Right cardiac atrium (tissue), 5 donors: Measurements from ENCODE around the gene ADAMTSL1. TPM values are rescaled to one million over a fixed set of nuclear protein-coding genes. Genes with fewer than 3 reads are reported as not detected.

Experiments used
- ATAC-seq, 2 donors: fragments of 200-7000 bp; cut with Tn5 transposase; one replicate each; pipeline versions ENCODE4 v1.8.0 to v1.9.1; 2020; ENCODE audit warnings: moderate library complexity in 2 of 2, mild to moderate bottlenecking in 1 of 2
- DNase-seq, 3 donors: peaks; one replicate each; pipeline ENCODE4 v3.0.0-alpha.2; 2020
- H3K27ac ChIP-seq: one replicate; pipeline ENCODE4 v1.5.1; 2013; ENCODE audit warnings: mild to moderate bottlenecking, low read length, control low read depth, moderate library complexity
- H3K27me3 ChIP-seq: one replicate; pipeline ENCODE4 v1.6.1; 2013; ENCODE audit not compliant: control insufficient read depth, insufficient read depth
- H3K4me1 ChIP-seq: one replicate; pipeline ENCODE4 v1.6.1; 2013; ENCODE audit warnings: low read length; ENCODE audit not compliant: control insufficient read depth, insufficient read depth
- H3K4me3 ChIP-seq: one replicate; pipeline ENCODE4 v1.5.1; 2013; ENCODE audit warnings: low read length, control low read depth
- H3K9me3 ChIP-seq: one replicate; pipeline ENCODE4 v1.6.1; 2013; ENCODE audit warnings: low read length; ENCODE audit not compliant: control insufficient read depth
- WGBS: extraction: QIAGEN DNeasy Blood & Tissue Kit; methylation state at CpG from one replicate; pipeline ENCODE4 v1.1.7; 2013; 5-methylcytosine and 5-hydroxymethylcytosine counted together
- intact Hi-C, 4 donors: fragments of 100-400 bp; cut with DNase I; formaldehyde crosslinking; loops; one replicate each; pipeline versions ENCODE4 v1.11.0 to v1.14.0; 2022 to 2023
- polyA plus RNA-seq: library from polyadenylated mRNA; stranded (reverse); fragments of 200-250 nt; gene quantifications from one replicate; pipeline ENCODE4 v1.2.3, GENCODE V29; 2013
- total RNA-seq, 4 donors: library from RNA; stranded (reverse); fragmentation: NEBNext Ultra II Directional; extraction: Animal tissue kit (Norgen Biotek cat#: 25700); gene quantifications; one replicate each; pipeline ENCODE4 v1.2.1, GENCODE V29; 2021
- donor health status: healthy with polysubstance abuse.
- donor health status: DM: no; HTN: yes; CAD: no.
- donor health status: DM: no; HTN: no; CAD: no.
- donor health status: DM: no; HTN: yes; CAD: no; lungs with severe emphysema.
- donor health status: DM: yes; HTN: yes; CAD: no.

ADAMTSL1 gene
- total and polyA plus RNA-seq, 5 donors = 1.2 to 5.0 (median 3.0) TPM

GRCh38 chr9:18610956-18611355 is 137.0 kb downstream of the ADAMTSL1 start:
- intact Hi-C loops = no loop called here
- WGBS = 67% methylated on average over 3 of the region's 3 CpGs
- Histone ChIP-seq H3K4me1 (peaks cover 8% of the 10 kb centered on the region), H3K9me3 (no peaks in the 10 kb centered on the region), H3K27me3 (no peaks in the 10 kb centered on the region), H3K27ac (no peak overlapping the region), H3K4me3 (no peak overlapping the region)
- ATAC-seq = peak; percentile 55 to 67
- DNase-seq = no peak

- H3K9me3 ChIP-seq = no peaks in the 10 kb centered on the region
- H3K27ac ChIP-seq = no peak overlapping the region
- intact Hi-C loops = no loop called here
- no peaks in the 10 kb centered on the region for H3K27me3 ChIP-seq
- DNase-seq (no peak), ATAC-seq (no peak)
- H3K4me3 ChIP-seq = no peak overlapping the region
- H3K4me1 ChIP-seq = peaks cover 3% of the 10 kb centered on the region
These were observed 138.0 kb downstream of the ADAMTSL1 start for GRCh38 chr9:18611971-18612370.

- no peak overlapping the region for H3K27ac ChIP-seq
- WGBS = 80% methylated on average over 6 of the region's 6 CpGs
- peaks cover 3% of the 10 kb centered on the region for H3K4me1 ChIP-seq
- H3K27me3 ChIP-seq = no peaks in the 10 kb centered on the region
- intact Hi-C loops = no loop called here
- DNase-seq (no peak), ATAC-seq (no peak)
- H3K9me3 ChIP-seq = no peaks in the 10 kb centered on the region
- H3K4me3 ChIP-seq = no peak overlapping the region
These were observed 140.2 kb downstream of the ADAMTSL1 start for GRCh38 chr9:18614116-18614515.

GRCh38 chr9:18614651-18615050 is 140.7 kb downstream of the ADAMTSL1 start:
- no peak overlapping the region for H3K27ac ChIP-seq
- peaks cover 3% of the 10 kb centered on the region for H3K4me1 ChIP-seq
- DNase-seq (no peak), ATAC-seq (no peak)
- 81% methylated on average over 2 of the region's 2 CpGs for WGBS
- H3K4me3 ChIP-seq = no peak overlapping the region
- no peaks in the 10 kb centered on the region for H3K9me3 ChIP-seq
- intact Hi-C loops = no loop called here
- no peaks in the 10 kb centered on the region for H3K27me3 ChIP-seq

GRCh38 chr9:18616976-18617375 is 143.0 kb downstream of the ADAMTSL1 start:
- no peak for ATAC-seq
- intact Hi-C loops = no loop called here
- Histone ChIP-seq H3K4me1 (peaks cover 3% of the 10 kb centered on the region), H3K4me3 (no peak overlapping the region), H3K27me3 (no peaks in the 10 kb centered on the region), H3K9me3 (no peaks in the 10 kb centered on the region), H3K27ac (no peak overlapping the region)
- DNase-seq = no peak

- intact Hi-C loops = no loop called here
- ATAC-seq = no peak
- Histone ChIP-seq H3K27me3 (no peaks in the 10 kb centered on the region), H3K4me1 (peaks cover 3% of the 10 kb centered on the region), H3K4me3 (no peak overlapping the region), H3K9me3 (no peaks in the 10 kb centered on the region), H3K27ac (no peak overlapping the region)
- WGBS = 56% methylated on average over 1 of the region's 1 CpG
- DNase-seq = no peak
These were observed 143.8 kb downstream of the ADAMTSL1 start for GRCh38 chr9:18617759-18618158.

GRCh38 chr9:18618862-18619261 is 144.9 kb downstream of the ADAMTSL1 start:
- H3K27me3 ChIP-seq = no peaks in the 10 kb centered on the region
- DNase-seq (no peak), ATAC-seq (no peak)
- no peaks in the 10 kb centered on the region for H3K9me3 ChIP-seq
- no peak overlapping the region for H3K27ac ChIP-seq
- 68% methylated on average over 2 of the region's 2 CpGs for WGBS
- intact Hi-C loops = no loop called here
- no peak overlapping the region for H3K4me3 ChIP-seq
- H3K4me1 ChIP-seq = peaks cover 3% of the 10 kb centered on the region

GRCh38 chr9:18622186-18622836 is 148.4 kb downstream of the ADAMTSL1 start:
- 95% methylated on average over 11 of the region's 11 CpGs for WGBS
- DNase-seq = no peak
- Histone ChIP-seq H3K9me3 (no peaks in the 10 kb centered on the region), H3K27ac (no peak overlapping the region), H3K27me3 (no peaks in the 10 kb centered on the region), H3K4me3 (no peak overlapping the region), H3K4me1 (no peaks in the 10 kb centered on the region)
- intact Hi-C loops = no loop called here
- no peak for ATAC-seq

- no peaks in the 10 kb centered on the region for H3K9me3 ChIP-seq
- H3K4me1 ChIP-seq = no peaks in the 10 kb centered on the region
- WGBS = 60% methylated on average over 4 of the region's 4 CpGs
- DNase-seq (no peak), ATAC-seq (no peak)
- no peak overlapping the region for H3K4me3 ChIP-seq
- no peak overlapping the region for H3K27ac ChIP-seq
- no peaks in the 10 kb centered on the region for H3K27me3 ChIP-seq
- intact Hi-C loops = no loop called here
These were observed 149.5 kb downstream of the ADAMTSL1 start for GRCh38 chr9:18623221-18624079.

- 89% methylated on average over 2 of the region's 2 CpGs for WGBS
- H3K27me3 ChIP-seq = no peaks in the 10 kb centered on the region
- ATAC-seq (no peak), DNase-seq (no peak)
- no peak overlapping the region for H3K4me3 ChIP-seq
- no peaks in the 10 kb centered on the region for H3K9me3 ChIP-seq
- intact Hi-C loops = no loop called here
- H3K4me1 ChIP-seq = peaks cover 2% of the 10 kb centered on the region
- H3K27ac ChIP-seq = no peak overlapping the region
These were observed 152.2 kb downstream of the ADAMTSL1 start for GRCh38 chr9:18626046-18626698.

GRCh38 chr9:18629136-18629535 is 155.2 kb downstream of the ADAMTSL1 start:
- no peaks in the 10 kb centered on the region for H3K9me3 ChIP-seq
- H3K4me3 ChIP-seq = no peak overlapping the region
- WGBS = 59% methylated on average over 1 of the region's 1 CpG
- H3K27me3 ChIP-seq = no peaks in the 10 kb centered on the region
- no peak for ATAC-seq
- DNase-seq = no peak
- intact Hi-C loops = no loop called here
- H3K4me1 ChIP-seq = peaks cover 7% of the 10 kb centered on the region
- no peak overlapping the region for H3K27ac ChIP-seq
